HT-29 (cell line): Measurements from ENCODE around the gene YY2. TPM values are rescaled to one million over a fixed set of nuclear protein-coding genes. Genes with fewer than 3 reads are reported as not detected.
"Not testable (repeated sequence)": the region's sequence is repeated elsewhere in the genome, so short reads cannot be mapped to it uniquely, and the experiment has no call there.

ENCODE experiments used
- DNase-seq: peaks from one replicate; pipeline ENCODE4 v3.0.0-alpha.2; 2015; ENCODE audit warnings: low spot score
- small RNA-seq: library from RNA; depleted of rRNA; stranded (forward); fragments of <200 nt; gene quantifications from one replicate; pipeline ENCODE3, GENCODE V24; 2014
- total RNA-seq: library from RNA; depleted of rRNA; stranded (reverse); fragments of >200 nt; shearing (Covaris generic); gene quantifications from 2 replicates; pipeline ENCODE4 v1.2.3, GENCODE V29; 2014; rRNA removed

YY2 gene
- total RNA-seq, 1 experiment from 2014 or later: 2.0 TPM

DNA sequence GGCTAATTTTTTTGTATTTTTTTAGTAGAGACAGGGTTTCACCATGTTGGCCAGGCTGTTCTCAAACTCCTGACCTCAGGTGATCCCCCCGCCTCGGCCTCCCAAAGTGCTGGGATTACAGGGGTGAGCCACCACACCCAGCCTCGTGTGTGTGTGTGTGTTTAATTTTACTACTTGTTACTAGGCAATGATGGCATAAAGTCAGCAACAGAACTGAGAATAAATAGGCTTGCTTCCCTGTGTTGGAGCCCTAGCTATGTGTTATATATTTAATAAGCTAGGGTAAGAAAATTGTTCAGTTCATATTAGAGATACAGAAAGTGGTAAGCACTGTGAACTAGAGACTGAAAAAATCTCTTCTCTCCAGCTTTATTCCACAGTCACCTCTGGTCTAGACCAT is 18.4 kb downstream of the YY2 start:
- DNase-seq: not testable (repeated sequence)

DNA sequence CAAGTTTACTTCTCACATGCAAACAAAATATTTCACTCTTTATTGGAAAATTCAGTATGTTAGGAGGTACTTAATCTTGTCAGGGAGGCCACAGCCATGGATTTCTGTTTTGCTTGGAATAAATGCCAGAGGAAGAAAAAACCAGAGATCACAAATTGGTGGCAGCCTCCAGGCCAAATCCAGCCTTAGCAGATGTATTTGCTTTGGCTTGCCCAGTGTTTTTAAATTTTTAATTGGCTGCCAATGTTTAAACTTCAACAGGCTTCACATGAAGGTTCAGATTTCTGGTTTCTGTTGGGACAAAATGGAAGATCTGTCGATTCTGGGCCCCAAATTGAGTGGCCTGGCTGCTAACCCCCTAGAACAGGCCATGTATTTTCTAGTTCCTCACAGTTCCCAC is 19.2 kb downstream of the YY2 start:
- DNase-seq: no peak

- no peak for DNase-seq
Measured at GRCh38 chrX:21881881-21882574, 26.2 kb downstream of the YY2 start.

GRCh38 chrX:21883258-21883657 is 27.5 kb downstream of the YY2 start:
- DNase-seq: no peak

GRCh38 chrX:21885568-21885967 is 29.8 kb downstream of the YY2 start:
- no peak for DNase-seq

- DNase-seq: no peak
Measured at GRCh38 chrX:21905313-21905712, 49.5 kb downstream of the YY2 start.

GRCh38 chrX:21905953-21906352 is 50.2 kb downstream of the YY2 start:
- no peak for DNase-seq

DNA sequence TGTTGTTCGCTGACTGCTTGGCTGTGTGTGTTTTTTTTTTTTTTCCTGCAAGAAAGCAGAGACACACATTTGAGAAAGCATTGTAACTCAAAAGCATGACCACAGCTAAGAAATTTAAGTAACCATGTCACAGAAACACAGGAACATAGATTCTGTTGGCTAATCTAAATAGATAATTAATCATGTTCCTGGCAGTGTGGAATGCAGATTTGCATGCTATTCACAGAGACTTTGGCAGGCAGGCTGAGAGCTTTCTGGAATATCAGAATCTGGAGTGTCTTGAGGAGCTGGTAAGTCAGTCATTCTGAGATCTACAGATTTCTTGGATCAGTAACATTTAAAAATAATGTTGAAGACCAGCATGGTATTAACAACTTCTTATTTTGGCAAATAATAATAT is 51.5 kb downstream of the YY2 start:
- no peak for DNase-seq

Small RNAs within 50 kb of the gene (small RNA-seq; reads per million reads assigned to genes)
- gene U73479.1: not detected

Other genes with a start within 250 kb of the YY2 start
- not detected in 2 replicates for gene KLHL34, start 197.7 kb upstream of the YY2 start, total RNA-seq
- gene SMPX, start 97.9 kb upstream of the YY2 start, total RNA-seq: not detected in 2 replicates
- 1.7 and 3.7 TPM in 2 replicates for gene MBTPS2, start 16.4 kb upstream of the YY2 start, total RNA-seq
- gene SMS, start 84.7 kb downstream of the YY2 start, total RNA-seq: 134 and 173 TPM in 2 replicates
- gene PHEX, start 176.3 kb downstream of the YY2 start, total RNA-seq: 0.10 and 0.18 TPM in 2 replicates